HG03342 (cell line): ENCODE data around the gene ACP7.
"Not testable (repeated sequence)": the region's sequence is repeated elsewhere in the genome, so short reads cannot be mapped to it uniquely, and the experiment has no call there.

Experiments used
- ATAC-seq: cut with Tn5 transposase; IDR thresholded peaks from one replicate; pipeline ENCODE4 v1.9.1; 2021; ENCODE audit warnings: mild to moderate bottlenecking, moderate library complexity; ENCODE audit not compliant: unreplicated experiment

ACP7 gene

DNA sequence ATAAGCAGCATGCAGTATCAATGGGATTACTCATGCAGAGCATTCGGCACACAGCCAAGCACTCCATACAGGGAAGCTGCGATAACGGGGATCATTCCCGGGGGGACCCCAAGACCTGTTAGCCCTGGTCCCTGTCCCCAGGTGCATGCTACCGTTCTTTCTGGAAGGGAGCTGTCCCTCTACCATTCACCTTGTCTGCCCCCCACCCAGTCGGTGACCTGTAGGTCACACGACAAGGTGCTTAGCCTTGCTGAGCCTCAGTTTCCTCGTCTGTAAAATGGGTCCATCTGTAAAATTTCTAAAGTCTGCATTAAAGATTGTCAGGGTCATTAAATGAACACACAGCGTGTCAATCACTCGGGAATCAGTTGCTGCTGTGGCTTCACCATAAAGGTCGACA lies 6.8 kb upstream of the ACP7 start:
- ATAC-seq = no peak

DNA sequence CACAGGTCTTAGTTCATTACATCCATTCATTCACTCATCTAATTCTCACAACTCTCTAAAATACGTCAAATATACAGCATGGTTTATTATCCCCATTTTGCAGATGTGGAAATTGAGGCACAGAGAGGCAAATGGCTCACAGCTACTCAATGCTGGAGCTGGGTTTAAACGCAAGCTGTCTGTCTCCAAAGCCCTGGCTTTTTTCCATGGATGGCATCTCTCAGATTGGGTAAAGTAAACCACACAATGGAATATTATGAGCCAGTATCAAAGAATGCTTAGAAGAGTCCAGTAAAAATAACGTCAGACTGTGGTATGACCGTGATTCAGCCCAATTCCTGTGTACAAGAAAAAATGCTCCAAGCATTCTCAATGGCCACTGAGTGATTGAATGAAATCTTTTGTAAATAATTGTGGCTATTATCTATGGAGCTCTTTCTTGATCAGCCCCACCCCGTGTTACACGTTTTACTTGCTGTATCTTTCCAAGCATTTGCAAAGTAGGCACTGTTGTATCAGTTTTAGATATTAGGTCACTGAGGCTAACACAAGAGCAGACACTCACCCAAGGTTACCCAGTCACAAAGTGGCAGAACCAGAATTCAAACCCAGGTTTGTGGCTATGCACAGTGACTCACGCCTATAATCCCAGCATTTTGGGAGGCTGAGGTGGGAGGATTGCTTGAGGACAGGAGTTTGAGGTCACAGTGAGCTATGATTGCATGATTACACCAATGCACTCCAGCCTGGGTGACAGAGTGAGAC lies 5.5 kb upstream of the ACP7 start:
- no peak for ATAC-seq

- ATAC-seq = no peak
Observed at GRCh38 chr19:39080431-39080830, 3.7 kb upstream of the ACP7 start.

DNA sequence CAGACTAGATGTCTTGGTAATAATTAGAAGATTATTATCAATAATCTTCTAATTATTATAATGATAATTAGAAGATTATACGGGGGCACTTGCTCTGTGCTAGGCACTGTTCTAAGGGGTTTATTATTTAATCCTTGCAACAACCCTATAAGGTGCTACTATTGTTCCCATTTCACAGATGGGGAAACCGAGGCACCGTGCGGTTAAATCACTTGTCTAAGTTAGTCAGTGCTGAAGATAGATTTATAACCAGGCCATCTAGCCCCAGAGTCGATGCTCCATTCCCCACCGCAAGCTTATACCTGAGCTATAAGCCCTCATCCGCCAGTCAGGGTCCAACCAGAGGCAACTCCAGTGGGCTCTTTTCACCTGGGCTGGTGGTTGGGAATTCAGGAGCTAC lies 2.0 kb upstream of the ACP7 start:
- no peak for ATAC-seq

DNA sequence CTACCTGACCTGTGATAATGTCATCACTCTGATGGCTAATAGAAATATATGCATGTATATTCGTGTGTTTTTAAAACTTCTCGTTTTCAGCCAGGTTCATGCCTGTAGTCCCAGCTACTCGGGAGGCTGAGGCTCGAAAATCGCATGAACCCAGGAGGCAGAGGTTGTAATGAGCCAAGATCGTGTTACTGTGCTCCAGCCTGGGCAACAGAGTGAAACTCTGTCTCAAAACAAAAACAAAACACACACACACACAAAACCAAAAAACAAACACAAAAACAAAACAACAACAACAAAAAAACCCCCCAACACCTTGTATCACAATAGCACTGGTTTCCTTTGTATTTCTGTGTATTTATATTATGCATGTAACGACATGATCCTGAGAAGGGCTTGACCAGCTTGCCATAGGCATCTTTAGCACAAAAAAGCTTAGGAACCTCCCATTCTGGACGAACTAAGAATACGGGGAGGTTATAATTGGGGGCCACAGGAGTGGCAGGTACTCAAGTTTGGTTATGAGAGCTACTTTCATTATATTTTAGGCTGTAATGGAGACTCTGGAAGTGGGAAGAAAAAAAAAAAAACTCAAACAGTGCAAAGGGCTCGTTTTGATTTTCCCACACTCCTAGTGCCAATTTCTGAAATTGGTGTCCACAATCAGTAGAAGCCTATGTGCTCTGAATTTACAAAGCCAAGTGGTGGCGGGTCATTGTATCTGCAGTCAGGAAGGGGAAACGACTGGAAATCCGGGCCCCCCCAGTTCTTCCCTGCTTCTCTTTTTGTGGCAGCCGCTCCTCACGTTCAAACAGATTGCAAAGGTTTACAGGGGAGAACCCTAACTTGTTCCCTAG lies 1.2 kb upstream of the ACP7 start:
- no peak for ATAC-seq

GRCh38 chr19:39083599-39083982 lies 577 bp upstream of the ACP7 start:
- ATAC-seq = no peak

- ATAC-seq = no peak
Observed at GRCh38 chr19:39084732-39085080, 538 bp downstream of the ACP7 start.

DNA sequence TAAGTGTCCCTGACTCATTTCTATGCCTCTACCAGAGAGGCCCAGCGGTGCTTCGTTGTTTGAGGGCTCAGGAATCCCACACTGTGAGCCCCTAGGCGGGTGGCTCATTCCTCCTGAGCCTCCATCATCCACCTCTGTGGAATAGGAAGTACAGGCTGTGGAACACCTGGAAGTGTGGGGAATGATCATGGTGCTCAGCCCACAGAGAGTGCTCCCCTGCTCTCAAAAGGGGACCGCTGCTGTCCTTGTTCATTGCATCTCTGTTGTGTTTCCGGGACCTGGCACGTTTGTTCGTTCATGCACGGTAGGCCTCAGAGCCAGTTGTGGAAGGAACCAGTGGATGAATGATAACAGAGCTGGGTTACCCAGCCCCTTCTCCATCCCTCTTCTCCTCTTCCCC lies 1.2 kb downstream of the ACP7 start:
- ATAC-seq = no peak

- no peak for ATAC-seq
Observed at GRCh38 chr19:39086386-39086785, 2.2 kb downstream of the ACP7 start.

DNA sequence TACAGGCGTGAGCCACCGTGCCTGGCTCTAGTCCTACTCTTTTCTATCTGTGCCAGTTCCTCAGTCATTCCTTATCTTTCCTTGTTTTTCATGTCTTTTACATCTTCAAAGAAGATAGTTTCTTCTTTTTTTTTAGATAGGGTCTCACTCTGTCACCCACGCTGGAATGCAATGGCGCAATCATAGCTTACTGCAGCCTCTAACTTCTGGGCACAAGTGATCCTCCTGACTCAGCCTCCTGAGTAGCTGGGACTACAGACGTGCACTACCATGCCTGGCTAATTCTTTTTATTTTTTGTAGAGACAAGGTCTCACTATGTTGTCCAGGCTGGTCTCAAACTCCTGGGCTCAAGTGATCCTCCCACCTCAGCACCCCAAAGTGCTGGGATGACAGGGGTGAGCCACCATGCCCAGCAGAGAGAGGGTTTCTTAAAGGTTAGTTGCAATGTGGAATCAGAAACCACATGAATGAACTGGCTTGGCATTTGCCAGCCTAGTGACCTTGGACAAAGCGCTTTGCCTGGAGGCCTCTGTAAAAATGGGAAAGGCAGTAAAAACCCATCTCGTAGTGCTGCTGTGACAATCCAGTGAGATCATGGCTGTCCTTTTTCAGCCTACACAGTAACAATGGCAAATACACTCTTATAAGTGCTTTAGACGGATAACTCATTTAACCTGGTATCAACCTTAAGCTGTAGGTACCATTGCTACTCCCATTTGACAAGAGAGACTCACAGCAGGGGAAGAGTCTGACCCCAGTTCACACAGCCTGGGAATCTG lies 3.9 kb downstream of the ACP7 start:
- ATAC-seq = no peak

DNA sequence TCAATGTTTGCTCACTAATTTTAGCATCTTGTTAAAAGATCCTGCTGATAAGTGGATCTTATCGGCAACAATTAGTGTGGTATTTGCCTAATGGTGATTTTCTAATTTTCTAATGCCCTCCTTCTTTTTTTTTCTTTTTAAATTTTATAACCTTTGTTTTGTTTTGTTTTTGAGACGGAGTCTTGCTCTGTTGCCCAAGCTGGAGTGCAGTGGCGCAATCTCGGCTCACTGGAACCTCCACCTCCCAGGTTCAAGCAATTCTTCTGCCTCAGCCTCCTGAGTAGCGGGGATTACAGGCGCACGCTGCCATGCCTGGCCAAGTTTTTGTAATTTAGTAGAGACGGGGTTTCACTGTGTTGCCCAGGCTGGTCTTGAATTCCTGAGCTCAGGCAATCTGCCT lies 5.8 kb downstream of the ACP7 start:
- not testable (repeated sequence) for ATAC-seq

DNA sequence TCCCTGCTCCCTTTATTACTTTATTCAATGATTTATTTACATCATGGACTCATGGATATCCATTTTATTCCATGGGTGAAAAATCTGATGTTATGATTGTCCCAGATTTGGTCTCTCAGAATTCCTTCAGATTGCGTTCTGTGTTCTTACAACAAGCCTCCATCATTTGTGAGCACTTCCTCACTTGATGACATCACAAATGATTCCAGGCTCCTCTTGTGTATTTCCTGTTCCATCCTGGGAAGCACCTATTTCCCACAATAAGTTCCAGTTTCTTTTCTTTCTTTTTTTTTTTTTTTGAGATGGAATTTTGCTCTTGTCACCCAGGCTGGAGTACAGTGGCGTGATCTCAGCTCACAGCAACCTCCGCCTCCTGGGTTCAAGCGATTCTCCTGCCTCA lies 6.7 kb downstream of the ACP7 start:
- ATAC-seq = no peak

GRCh38 chr19:39095799-39096540 lies 11.8 kb downstream of the ACP7 start:
- not testable (repeated sequence) for ATAC-seq

- ATAC-seq = no peak
Observed at GRCh38 chr19:39097299-39097698, 13.1 kb downstream of the ACP7 start.

- no peak for ATAC-seq
Observed at GRCh38 chr19:39097721-39098120, 13.6 kb downstream of the ACP7 start.

GRCh38 chr19:39098365-39099269 lies 14.4 kb downstream of the ACP7 start:
- no peak for ATAC-seq

DNA sequence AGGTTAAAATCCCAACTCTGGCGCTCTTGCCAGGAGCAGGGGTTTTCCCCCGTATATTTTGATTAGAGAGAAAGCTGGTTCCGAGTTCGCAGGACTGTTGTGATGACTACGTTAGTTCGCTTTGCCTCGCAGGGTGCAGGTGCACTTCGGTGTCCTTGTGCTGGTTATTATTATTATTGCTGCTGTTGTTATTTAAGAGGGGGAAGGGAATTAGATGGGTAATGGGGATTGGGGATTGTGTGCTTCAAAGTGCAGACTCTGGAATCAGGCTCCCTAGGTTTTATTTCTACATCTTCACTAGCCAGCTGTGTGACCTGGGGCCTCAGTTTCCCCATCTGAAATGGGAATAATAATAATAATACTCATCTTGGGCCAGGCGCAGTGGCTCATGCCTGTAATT lies 15.2 kb downstream of the ACP7 start:
- ATAC-seq = no peak

- no peak for ATAC-seq
Observed at GRCh38 chr19:39100500-39101166, 16.5 kb downstream of the ACP7 start.

DNA sequence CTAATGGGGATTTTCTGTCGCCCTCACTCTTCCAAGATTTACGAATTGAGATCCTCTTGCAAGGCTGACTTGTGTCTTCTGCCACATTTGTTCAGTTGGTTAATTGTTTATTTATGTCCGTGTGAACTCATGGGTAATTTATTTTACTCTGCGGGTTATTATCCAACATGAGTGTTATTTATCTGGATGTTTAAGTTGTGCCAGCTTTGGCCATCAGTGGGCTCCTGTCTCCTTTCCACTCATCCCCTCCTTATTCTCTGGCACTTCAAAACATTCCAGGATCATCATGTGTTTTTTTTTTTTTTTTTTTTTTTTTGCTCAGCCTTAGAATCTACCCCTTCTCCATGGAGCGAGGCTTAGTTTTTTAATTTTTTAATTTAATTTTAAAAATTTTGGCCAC lies 19.0 kb downstream of the ACP7 start:
- no peak for ATAC-seq
